ENCODE measurements around the gene ZNF524. TPM values are rescaled to one million over a fixed set of nuclear protein-coding genes. Genes with fewer than 3 reads are reported as not detected.

The ZNF524 gene
- total RNA-seq, 2 donors from 2014 or later = 5.0 to 5.8 TPM

DNA sequence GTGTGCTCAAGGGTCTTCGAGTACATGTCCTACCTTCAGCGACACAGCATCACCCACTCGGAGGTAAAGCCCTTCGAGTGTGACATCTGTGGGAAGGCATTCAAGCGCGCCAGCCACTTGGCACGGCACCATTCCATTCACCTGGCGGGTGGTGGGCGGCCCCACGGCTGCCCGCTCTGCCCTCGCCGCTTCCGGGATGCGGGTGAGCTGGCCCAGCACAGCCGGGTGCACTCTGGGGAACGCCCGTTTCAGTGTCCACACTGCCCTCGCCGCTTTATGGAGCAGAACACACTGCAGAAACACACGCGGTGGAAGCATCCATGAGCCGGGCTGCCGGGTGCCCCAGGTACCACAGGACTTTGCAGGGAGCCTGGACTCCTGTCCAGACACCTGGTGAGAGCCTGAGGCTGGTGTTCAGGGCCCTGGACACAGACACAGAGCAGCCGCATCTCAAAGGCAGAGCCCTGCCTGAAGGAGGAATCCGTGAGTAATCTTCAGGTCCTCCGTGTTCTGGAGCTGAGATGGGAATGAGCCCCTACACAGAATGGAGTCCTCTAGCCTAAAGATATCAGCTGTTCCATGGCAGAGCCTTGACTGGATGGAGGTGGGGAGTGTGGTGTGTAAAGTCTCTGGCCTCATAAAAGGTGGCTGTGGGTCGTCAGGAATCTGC, 44.9 kb downstream of the ZNF524 start:
- 96% methylated on average over 25 to 28 of the region's 28 CpGs for WGBS, 2 experiments (ENCODE audit: insufficient coverage in 1 of 2, insufficient read length in 1 of 2)

DNA sequence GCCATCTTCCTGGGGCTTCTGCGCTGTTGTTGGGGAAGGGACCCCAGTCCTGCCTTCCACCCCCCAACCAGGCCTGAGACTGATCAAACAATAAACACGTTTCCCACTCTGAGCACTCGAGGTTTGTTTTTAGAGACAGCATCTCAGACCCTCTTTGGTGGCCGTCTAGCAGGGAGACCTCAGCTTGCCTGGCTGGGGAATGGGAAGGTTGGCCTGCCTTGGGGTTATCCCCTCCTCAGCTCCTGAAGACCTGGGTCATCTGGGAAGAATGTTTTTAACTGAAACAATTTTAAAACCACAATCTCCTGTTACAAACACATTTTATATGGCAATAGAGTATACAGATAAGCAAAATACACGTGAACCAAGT, 45.4 kb downstream of the ZNF524 start:
- Histone ChIP-seq H3K9ac (ENCODE audit: extremely low read depth, low read length, poor library complexity, severe bottlenecking) (no peak overlapping the region), H3K4me3 (ENCODE audit: low read length) (peak overlapping the region; percentile 92), H3K9me3 (ENCODE audit: control insufficient read depth, low read length) (no peaks in the 10 kb centered on the region), H3K27ac (ENCODE audit: low read depth, low read length) (no peak overlapping the region), H3K27me3 (ENCODE audit: control insufficient read depth, insufficient read depth, low read length, poor library complexity, severe bottlenecking) (no peaks in the 10 kb centered on the region), H3K36me3 (ENCODE audit: control insufficient read depth, insufficient read depth, low read length) (peaks cover 14% of the 10 kb centered on the region), H3K4me1 (ENCODE audit: control insufficient read depth, insufficient read depth, low read length) (peaks cover 13% of the 10 kb centered on the region)
- no peaks in the 10 kb centered on the region for H3K27me3 Mint-ChIP-seq (ENCODE audit: insufficient read depth)
- TF ChIP-seq, protein P1, sequence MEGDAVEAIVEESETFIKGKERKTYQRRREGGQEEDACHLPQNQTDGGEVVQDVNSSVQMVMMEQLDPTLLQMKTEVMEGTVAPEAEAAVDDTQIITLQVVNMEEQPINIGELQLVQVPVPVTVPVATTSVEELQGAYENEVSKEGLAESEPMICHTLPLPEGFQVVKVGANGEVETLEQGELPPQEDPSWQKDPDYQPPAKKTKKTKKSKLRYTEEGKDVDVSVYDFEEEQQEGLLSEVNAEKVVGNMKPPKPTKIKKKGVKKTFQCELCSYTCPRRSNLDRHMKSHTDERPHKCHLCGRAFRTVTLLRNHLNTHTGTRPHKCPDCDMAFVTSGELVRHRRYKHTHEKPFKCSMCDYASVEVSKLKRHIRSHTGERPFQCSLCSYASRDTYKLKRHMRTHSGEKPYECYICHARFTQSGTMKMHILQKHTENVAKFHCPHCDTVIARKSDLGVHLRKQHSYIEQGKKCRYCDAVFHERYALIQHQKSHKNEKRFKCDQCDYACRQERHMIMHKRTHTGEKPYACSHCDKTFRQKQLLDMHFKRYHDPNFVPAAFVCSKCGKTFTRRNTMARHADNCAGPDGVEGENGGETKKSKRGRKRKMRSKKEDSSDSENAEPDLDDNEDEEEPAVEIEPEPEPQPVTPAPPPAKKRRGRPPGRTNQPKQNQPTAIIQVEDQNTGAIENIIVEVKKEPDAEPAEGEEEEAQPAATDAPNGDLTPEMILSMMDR (conservative IDR thresholded peaks at IDR 0.05) = no peak
- H3K36me3 Mint-ChIP-seq (ENCODE audit: low read depth) = peaks cover 18% of the 10 kb centered on the region
- no peak for DNase-seq
- no peaks in the 10 kb centered on the region for H3K9me3 Mint-ChIP-seq
- peak overlapping the region; percentile 90 for H3K4me3 Mint-ChIP-seq
- H3K4me1 Mint-ChIP-seq = peaks cover 17% of the 10 kb centered on the region
- 82 to 84% methylated on average over 3 to 5 of the region's 5 CpGs for WGBS, 2 experiments (ENCODE audit: insufficient coverage in 1 of 2, insufficient read length in 1 of 2)
- no peak overlapping the region for H3K27ac Mint-ChIP-seq

More for the DNA sequence above, 44.9 kb downstream of the ZNF524 start:
- Mint-ChIP-seq H3K36me3 (ENCODE audit: low read depth) (peaks cover 18% of the 10 kb centered on the region), H3K9me3 (no peaks in the 10 kb centered on the region), H3K4me1 (peaks cover 19% of the 10 kb centered on the region), H3K27me3 (ENCODE audit: insufficient read depth) (no peaks in the 10 kb centered on the region), H3K4me3 (peak overlapping the region; percentile 90), H3K27ac (no peak overlapping the region)
- TF ChIP-seq, protein P1 (conservative IDR thresholded peaks at IDR 0.05) = no peak
- Histone ChIP-seq H3K4me1 (ENCODE audit: control insufficient read depth, insufficient read depth, low read length) (peaks cover 13% of the 10 kb centered on the region), H3K9me3 (ENCODE audit: control insufficient read depth, low read length) (no peaks in the 10 kb centered on the region), H3K27ac (ENCODE audit: low read depth, low read length) (no peak overlapping the region), H3K27me3 (ENCODE audit: control insufficient read depth, insufficient read depth, low read length, poor library complexity, severe bottlenecking) (no peaks in the 10 kb centered on the region), H3K36me3 (ENCODE audit: control insufficient read depth, insufficient read depth, low read length) (peaks cover 10% of the 10 kb centered on the region), H3K4me3 (ENCODE audit: low read length) (peak overlapping the region; percentile 92), H3K9ac (ENCODE audit: extremely low read depth, low read length, poor library complexity, severe bottlenecking) (no peak overlapping the region)
- DNase-seq = no peak

DNA sequence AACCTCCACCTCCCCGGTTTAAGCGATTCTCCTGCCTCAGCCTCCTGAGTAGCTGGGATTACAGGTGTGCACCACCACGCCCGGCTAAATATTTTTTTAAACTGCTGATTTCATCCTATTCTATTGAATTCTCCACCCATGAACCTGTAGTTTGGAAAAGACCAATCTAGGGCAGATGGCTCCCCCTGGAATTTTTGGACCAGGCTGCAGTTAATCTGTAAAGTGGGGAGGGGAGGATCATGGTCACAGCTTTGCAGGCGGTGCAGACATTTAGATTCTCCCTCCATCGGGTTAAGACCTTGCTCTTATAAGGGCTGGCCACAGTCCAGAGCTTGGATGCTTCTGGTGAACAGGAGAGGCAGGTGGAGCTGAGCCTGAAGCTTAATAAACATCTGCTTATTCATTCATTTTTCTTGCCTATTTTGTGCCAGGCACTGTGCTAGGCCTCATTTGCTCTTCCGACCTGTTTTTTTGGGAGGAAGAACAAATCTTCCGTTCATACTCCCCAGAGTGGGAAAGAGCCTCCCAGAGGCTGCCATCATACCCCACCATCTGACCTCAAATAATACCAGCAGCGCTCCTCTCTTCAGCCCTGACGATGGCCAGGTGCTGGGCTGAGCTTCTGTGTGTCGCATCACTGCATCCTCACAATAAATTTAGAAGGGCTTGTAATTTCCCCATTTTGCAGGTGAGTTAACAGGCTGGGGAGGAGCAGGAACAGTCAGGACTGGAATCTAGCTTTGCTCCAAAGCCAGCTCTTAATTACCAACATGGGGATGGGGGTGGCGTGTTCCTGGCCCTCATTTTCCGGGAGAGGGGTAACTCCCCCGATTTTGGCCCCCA, 47.0 kb downstream of the ZNF524 start:
- peaks cover 21% of the 10 kb centered on the region for H3K36me3 Mint-ChIP-seq (ENCODE audit: low read depth)
- no peak overlapping the region for H3K27ac ChIP-seq (ENCODE audit: low read depth, low read length)

More for the DNA sequence above, 47.0 kb downstream of the ZNF524 start:
- H3K27ac Mint-ChIP-seq = peak overlapping the region; percentile 75
- no peaks in the 10 kb centered on the region for H3K27me3 ChIP-seq (ENCODE audit: control insufficient read depth, insufficient read depth, low read length, poor library complexity, severe bottlenecking)
- peaks cover 2% of the 10 kb centered on the region for H3K27me3 Mint-ChIP-seq (ENCODE audit: insufficient read depth)
- H3K36me3 ChIP-seq (ENCODE audit: control insufficient read depth, insufficient read depth, low read length) = peaks cover 18% of the 10 kb centered on the region
- TF ChIP-seq, protein P1 (conservative IDR thresholded peaks at IDR 0.05) = no peak
- WGBS, 2 experiments (ENCODE audit: insufficient coverage in 1 of 2, insufficient read length in 1 of 2) = 56 to 77% methylated on average over 8 to 14 of the region's 14 CpGs
- DNase-seq = no peak
- H3K4me1 ChIP-seq (ENCODE audit: control insufficient read depth, insufficient read depth, low read length) = peaks cover 13% of the 10 kb centered on the region
- H3K4me3 Mint-ChIP-seq = peak overlapping the region; percentile 72
- no peaks in the 10 kb centered on the region for H3K9me3 Mint-ChIP-seq
- H3K4me1 Mint-ChIP-seq = peaks cover 15% of the 10 kb centered on the region
- H3K4me3 ChIP-seq (ENCODE audit: low read length) = peak overlapping the region; percentile 85
- no peaks in the 10 kb centered on the region for H3K9me3 ChIP-seq (ENCODE audit: control insufficient read depth, low read length)
- peak overlapping the region; percentile 68 for H3K9ac ChIP-seq (ENCODE audit: extremely low read depth, low read length, poor library complexity, severe bottlenecking)

Data from endodermal cell (in vitro differentiated cells).